T47D (cell line): ENCODE data around the gene UIMC1.

ENCODE experiments used
- DNase-seq, 2 experiments: peaks; one replicate each; pipeline versions ENCODE4 v3.0.0 to v3.0.0-alpha.2; 2011 to 2012; ENCODE audit warnings: low read depth in 1 of 2, low spot score in 1 of 2
- JUND ChIP-seq: IDR thresholded peaks from 2 replicates; pipeline ENCODE4 v1.6.1; 2012; ENCODE audit warnings: low read depth
- in situ Hi-C: cut with HindIII; loops from 2 replicates; pipeline ENCODE4 v1.10.0; 2016; ENCODE audit warnings: low sequenced_read_pairs, low pct_unique_long_range_greater_than_20kb

The UIMC1 gene

GRCh38 chr5:176979669-176980068 lies 26.9 kb downstream of the UIMC1 start:
- in situ Hi-C loops, result no loop called here
- no peak for TF ChIP-seq JUND

GRCh38 chr5:176965633-176966032 lies 40.9 kb downstream of the UIMC1 start:
- DNase-seq, result no peak
- no peak for TF ChIP-seq JUND
- in situ Hi-C loops, result no loop called here

More at GRCh38 chr5:176979669-176980068, 26.9 kb downstream of the UIMC1 start:
- DNase-seq, result no peak

- in situ Hi-C loops, result no loop called here
- DNase-seq, result peak; percentile 29 to 63
- TF ChIP-seq JUND, result no peak
Observed at GRCh38 chr5:176959051-176959450, 47.5 kb downstream of the UIMC1 start.

- TF ChIP-seq JUND, result no peak
- in situ Hi-C loops, result no loop called here
- no peak for DNase-seq
Observed at GRCh38 chr5:176956756-176957155, 49.8 kb downstream of the UIMC1 start.

- in situ Hi-C loops, result no loop called here
- no peak for TF ChIP-seq JUND
- no peak for DNase-seq
Observed at GRCh38 chr5:176955895-176956294, 50.7 kb downstream of the UIMC1 start.

- in situ Hi-C loops, result no loop called here
Observed at GRCh38 chr5:176954050-176954449, 52.5 kb downstream of the UIMC1 start.

GRCh38 chr5:176952531-176953193 lies 53.9 kb downstream of the UIMC1 start:
- in situ Hi-C loops, result no loop called here
- DNase-seq, result no peak
- TF ChIP-seq JUND, result no peak

More at GRCh38 chr5:176954050-176954449, 52.5 kb downstream of the UIMC1 start:
- DNase-seq, result no peak
- TF ChIP-seq JUND, result no peak

GRCh38 chr5:176948458-176948857 lies 58.1 kb downstream of the UIMC1 start:
- in situ Hi-C loops, result no loop called here
- no peak for TF ChIP-seq JUND
- DNase-seq, result no peak

- no peak for DNase-seq
- in situ Hi-C loops, result no loop called here
- no peak for TF ChIP-seq JUND
Observed at GRCh38 chr5:176947847-176948246, 58.7 kb downstream of the UIMC1 start.

GRCh38 chr5:176944268-176944667 lies 62.3 kb downstream of the UIMC1 start:
- TF ChIP-seq JUND, result no peak
- DNase-seq, result no peak
- in situ Hi-C loops, result no loop called here

- no peak for TF ChIP-seq JUND
- no peak for DNase-seq
- in situ Hi-C loops, result no loop called here
Observed at GRCh38 chr5:176943816-176944215, 62.8 kb downstream of the UIMC1 start.

- in situ Hi-C loops, result no loop called here
Observed at GRCh38 chr5:176941951-176942350, 64.6 kb downstream of the UIMC1 start.

GRCh38 chr5:176938472-176938871 lies 68.1 kb downstream of the UIMC1 start:
- TF ChIP-seq JUND, result no peak
- no peak for DNase-seq
- in situ Hi-C loops, result no loop called here

More at GRCh38 chr5:176941951-176942350, 64.6 kb downstream of the UIMC1 start:
- no peak for DNase-seq
- TF ChIP-seq JUND, result no peak

- no peak for DNase-seq
- in situ Hi-C loops, result no loop called here
- no peak for TF ChIP-seq JUND
Observed at GRCh38 chr5:176935017-176935416, 71.6 kb downstream of the UIMC1 start.
